Measurements from ENCODE around the gene TRIM59. TPM values are rescaled to one million over a fixed set of nuclear protein-coding genes. Genes with fewer than 3 reads are reported as not detected.

The TRIM59 gene, protein sequence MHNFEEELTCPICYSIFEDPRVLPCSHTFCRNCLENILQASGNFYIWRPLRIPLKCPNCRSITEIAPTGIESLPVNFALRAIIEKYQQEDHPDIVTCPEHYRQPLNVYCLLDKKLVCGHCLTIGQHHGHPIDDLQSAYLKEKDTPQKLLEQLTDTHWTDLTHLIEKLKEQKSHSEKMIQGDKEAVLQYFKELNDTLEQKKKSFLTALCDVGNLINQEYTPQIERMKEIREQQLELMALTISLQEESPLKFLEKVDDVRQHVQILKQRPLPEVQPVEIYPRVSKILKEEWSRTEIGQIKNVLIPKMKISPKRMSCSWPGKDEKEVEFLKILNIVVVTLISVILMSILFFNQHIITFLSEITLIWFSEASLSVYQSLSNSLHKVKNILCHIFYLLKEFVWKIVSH
- total RNA-seq, result 1 to 10 TPM; 1.7 to 6.7 (median 4.1) TPM

DNA sequence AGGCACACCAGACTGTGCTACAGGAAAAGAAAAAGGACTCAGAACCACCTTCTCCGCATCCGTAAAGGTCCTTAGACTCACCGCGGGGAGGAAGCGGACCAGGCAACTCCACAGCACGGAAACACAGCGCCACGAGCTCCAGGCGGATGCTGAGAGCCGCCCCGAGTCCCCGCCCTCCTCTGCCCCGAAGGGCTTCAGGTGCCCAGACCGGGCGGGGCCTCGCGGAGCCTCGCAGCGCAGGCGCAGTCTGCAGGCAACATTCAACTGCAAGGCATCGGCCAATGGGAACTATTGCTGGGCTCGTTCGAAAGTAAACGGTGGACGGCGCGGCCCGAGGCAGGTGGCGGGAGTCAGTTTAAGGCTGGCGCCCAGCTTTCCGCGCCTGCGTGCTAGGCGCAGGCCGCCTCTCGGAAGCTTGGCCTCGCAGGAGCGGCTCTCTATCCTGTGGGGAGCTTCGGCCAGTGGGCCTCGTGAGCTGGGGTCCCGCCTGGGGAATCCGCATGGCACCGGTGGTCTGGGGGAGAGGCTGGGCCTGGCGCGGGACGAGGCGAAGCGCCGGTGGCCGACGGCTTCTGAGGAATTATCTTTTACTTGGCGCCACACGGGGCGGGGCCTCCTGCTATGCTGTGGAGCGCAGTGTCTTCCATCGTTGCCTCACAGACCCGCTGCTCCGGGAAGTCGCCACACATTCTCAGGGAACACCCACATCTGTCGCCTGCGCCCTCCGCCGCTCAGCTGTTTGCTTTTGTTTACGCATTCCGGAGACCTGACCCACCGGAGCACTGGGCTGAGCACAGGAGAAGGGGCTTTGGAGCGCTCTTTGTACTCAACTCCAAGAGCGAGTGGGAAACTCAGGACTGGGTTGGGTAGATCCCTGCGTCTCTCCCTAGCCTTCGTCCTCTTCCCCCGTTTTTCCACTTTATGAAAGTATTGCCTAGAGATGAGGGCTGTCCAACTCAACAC, at the start of gene TRIM59:
TRIM59 (minus strand) TSS at position 151 of the 963 bp plus-strand sequence. CDS start 10,603 bp downstream, outside the sequence.
- Histone ChIP-seq H3K9me3 (no peaks in the 10 kb centered on the region), H3K4me1 (peaks cover 0 to 7% (median 0%) of the 10 kb centered on the region in 4 donors), H3K4me3 (peak within 1 kb of the TSS; percentile 55 to 72 (median 62)), H3K27me3 (no peaks in the 10 kb centered on the region), H3K27ac (peak within 1 kb of the TSS; percentile 68 to 83 (median 81)), H3K36me3 (no peaks in the 10 kb centered on the region)
- peak in 1 of 2 donors; percentile 63 for TF ChIP-seq POLR2A (IDR thresholded peaks at IDR 0.05)
- TF ChIP-seq, protein P1, sequence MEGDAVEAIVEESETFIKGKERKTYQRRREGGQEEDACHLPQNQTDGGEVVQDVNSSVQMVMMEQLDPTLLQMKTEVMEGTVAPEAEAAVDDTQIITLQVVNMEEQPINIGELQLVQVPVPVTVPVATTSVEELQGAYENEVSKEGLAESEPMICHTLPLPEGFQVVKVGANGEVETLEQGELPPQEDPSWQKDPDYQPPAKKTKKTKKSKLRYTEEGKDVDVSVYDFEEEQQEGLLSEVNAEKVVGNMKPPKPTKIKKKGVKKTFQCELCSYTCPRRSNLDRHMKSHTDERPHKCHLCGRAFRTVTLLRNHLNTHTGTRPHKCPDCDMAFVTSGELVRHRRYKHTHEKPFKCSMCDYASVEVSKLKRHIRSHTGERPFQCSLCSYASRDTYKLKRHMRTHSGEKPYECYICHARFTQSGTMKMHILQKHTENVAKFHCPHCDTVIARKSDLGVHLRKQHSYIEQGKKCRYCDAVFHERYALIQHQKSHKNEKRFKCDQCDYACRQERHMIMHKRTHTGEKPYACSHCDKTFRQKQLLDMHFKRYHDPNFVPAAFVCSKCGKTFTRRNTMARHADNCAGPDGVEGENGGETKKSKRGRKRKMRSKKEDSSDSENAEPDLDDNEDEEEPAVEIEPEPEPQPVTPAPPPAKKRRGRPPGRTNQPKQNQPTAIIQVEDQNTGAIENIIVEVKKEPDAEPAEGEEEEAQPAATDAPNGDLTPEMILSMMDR (IDR thresholded peaks at IDR 0.05), result peak in 3 of 6 experiments; percentile 2 to 12 (median 2)
- DNase-seq, result peak; percentile 93 to 98 (median 95)

DNA sequence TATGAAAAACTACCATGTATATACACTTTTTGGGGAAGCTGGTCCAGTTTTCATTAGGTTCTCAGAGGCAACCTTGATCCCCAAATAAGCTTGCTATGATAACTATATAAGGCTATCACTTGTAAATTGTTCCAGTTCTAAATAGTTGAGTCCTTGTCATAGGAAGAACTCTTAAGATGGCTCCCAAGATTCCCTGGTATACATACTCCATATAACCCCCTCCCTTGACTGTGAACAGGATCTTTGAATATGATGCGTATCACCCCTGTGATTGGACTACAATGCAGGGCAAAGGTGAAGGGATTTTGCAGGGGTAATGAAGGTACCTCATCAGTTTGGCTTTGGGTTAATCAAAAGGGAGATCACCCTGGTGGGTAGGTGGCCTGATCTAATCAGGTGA, 48.6 kb upstream of the TRIM59 start:
- H3K4me3 ChIP-seq, result no peak overlapping the region
- no peaks in the 10 kb centered on the region for H3K4me1 ChIP-seq
- DNase-seq, result no peak
- no peaks in the 10 kb centered on the region for H3K9me3 ChIP-seq
- TF ChIP-seq, protein P1 (IDR thresholded peaks at IDR 0.05), result no peak
- TF ChIP-seq POLR2A (IDR thresholded peaks at IDR 0.05), result no peak
- no peaks in the 10 kb centered on the region for H3K27me3 ChIP-seq
- no peak overlapping the region for H3K27ac ChIP-seq
- peaks cover 0 to 28% (median 0%) of the 10 kb centered on the region in 3 donors for H3K36me3 ChIP-seq

DNA sequence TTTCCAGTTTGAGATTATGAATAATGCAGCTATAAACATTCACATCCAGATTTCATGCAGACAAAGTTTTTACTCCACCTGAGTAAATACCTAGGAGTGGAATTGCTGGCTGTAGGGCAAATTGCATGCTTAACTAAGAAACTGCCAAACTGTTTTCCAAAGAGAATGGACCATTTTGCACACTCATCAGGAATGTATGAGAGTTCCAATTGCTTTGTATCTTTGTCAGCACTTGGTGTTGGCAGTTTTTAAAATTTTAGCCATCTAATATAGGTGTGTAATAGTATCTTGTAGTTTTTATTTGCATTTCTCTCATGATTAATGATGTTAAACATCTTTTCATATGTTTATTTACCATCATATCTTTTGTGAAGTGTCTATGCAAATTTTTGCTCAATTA, 40.6 kb upstream of the TRIM59 start:
- TF ChIP-seq, protein P1 (IDR thresholded peaks at IDR 0.05), result no peak
- TF ChIP-seq POLR2A (IDR thresholded peaks at IDR 0.05), result no peak
- no peaks in the 10 kb centered on the region for H3K4me1 ChIP-seq
- H3K36me3 ChIP-seq, result no peaks in the 10 kb centered on the region
- no peaks in the 10 kb centered on the region for H3K27me3 ChIP-seq
- H3K4me3 ChIP-seq, result no peak overlapping the region
- no peak overlapping the region for H3K27ac ChIP-seq
- H3K9me3 ChIP-seq, result no peaks in the 10 kb centered on the region
- DNase-seq, result no peak

DNA sequence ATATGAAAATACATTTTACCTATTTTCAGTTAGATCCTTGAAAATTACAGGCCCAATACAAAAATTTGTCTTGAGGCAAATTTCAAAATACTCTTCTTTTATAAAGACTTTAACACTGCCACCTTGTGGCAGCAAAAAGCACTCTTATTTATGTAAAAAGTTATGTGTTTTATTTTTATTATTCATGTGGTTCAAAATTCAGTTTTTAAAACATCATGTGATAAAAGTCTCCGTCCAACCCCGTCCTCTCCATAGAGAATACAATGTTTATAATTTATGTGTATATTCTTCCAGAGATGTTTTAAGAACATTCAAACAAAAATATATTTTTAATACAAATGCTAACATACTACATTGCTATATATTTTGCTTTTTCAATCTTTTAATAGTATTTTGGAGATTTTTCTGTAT, 36.9 kb upstream of the TRIM59 start:
- no peaks in the 10 kb centered on the region for H3K9me3 ChIP-seq
- H3K4me3 ChIP-seq, result no peak overlapping the region
- no peaks in the 10 kb centered on the region for H3K4me1 ChIP-seq
- no peak overlapping the region for H3K27ac ChIP-seq
- DNase-seq, result no peak
- TF ChIP-seq, protein P1 (IDR thresholded peaks at IDR 0.05), result peak; percentile 14 to 78 (median 44)
- TF ChIP-seq POLR2A (IDR thresholded peaks at IDR 0.05), result no peak
- no peaks in the 10 kb centered on the region for H3K36me3 ChIP-seq
- no peaks in the 10 kb centered on the region for H3K27me3 ChIP-seq

DNA sequence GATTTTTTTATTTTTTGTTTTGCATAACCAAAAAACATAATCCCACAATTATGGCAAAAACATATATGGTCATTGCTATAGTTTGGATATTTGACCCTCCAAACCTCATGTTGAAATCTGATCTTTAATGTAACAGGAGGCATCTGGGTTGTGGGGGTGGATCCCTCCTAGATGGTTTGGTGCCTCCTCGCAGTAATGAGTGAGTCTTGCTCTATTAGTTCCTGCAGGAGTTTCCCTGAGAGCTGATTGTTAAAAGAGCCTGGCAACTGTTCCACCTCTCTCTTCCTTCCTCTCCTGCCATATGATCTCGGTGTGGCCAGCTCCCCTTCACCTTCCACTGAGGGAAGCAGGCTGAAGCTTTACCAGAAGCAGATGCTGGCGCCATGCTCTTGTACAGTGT, 33.2 kb upstream of the TRIM59 start:
- DNase-seq, result no peak
- TF ChIP-seq, protein P1 (IDR thresholded peaks at IDR 0.05), result no peak
- TF ChIP-seq POLR2A (IDR thresholded peaks at IDR 0.05), result no peak
- Histone ChIP-seq H3K27me3 (no peaks in the 10 kb centered on the region), H3K4me3 (no peak overlapping the region), H3K4me1 (no peaks in the 10 kb centered on the region), H3K9me3 (no peaks in the 10 kb centered on the region), H3K27ac (no peak overlapping the region), H3K36me3 (no peaks in the 10 kb centered on the region)
